GM18951 (cell line): Measurements from ENCODE around the gene ASIC2.

Experiments used
- POLR2A ChIP-seq: IDR thresholded peaks from 4 replicates; pipeline ENCODE4 v1.6.1; 2011; ENCODE audit warnings: mild to moderate bottlenecking; ENCODE audit not compliant: insufficient read length, insufficient read depth; ENCODE audit errors: extremely low read depth
- in situ Hi-C: fragments of 300-500 bp; cut with MboI; formaldehyde crosslinking; loops from one replicate; pipeline ENCODE4 v1.12.0; 2022; ENCODE audit warnings: low sequenced_read_pairs, mixed read lengths, inconsistent platforms; ENCODE audit not compliant: unreplicated experiment

ASIC2 gene

DNA sequence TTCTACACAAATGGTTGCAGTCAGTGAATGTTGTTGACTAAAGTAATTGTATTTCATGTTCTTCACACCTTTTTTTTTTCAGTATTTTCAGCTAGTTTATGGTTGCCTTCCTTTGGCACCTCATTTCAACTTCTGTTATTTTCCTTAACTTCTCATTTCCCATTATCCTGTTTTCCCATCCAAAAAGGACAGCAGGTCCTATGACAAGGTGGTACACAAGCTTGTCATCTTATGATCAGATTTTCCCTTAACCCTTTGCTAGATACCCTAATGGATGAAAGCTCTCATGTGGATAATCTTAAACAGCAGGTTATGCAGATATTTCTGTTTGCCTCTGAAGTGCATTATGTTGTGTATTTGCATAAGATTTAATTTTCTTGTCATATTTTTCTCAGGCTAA is 7.1 kb upstream of the ASIC2 start:
- in situ Hi-C loops = no loop called here
- TF ChIP-seq POLR2A = no peak

- no peak for TF ChIP-seq POLR2A
- in situ Hi-C loops = no loop called here
These were observed 6.0 kb upstream of the ASIC2 start for GRCh38 chr17:33299115-33299514.

GRCh38 chr17:33297643-33298042 is 4.5 kb upstream of the ASIC2 start:
- TF ChIP-seq POLR2A = no peak
- in situ Hi-C loops = no loop called here

DNA sequence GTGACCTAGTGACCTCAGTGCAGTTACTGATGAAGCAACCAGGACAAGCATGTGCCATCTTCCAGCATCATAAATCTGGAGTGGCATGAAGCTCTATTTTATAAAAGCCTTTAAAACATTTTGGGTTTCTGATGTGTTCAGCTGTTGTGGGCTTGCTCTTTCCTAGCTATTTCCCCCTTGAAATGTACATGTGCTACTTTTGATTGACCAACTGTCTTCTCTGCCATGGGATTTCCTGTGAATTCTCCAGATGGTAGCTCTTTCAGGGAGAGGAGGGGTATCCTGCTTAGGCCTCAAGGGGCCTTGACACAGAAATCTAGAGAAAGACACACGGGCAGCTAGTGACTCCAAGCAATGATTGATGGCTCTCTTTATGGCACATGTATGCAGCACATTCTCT is 1.9 kb upstream of the ASIC2 start:
- no peak for TF ChIP-seq POLR2A
- in situ Hi-C loops = no loop called here

DNA sequence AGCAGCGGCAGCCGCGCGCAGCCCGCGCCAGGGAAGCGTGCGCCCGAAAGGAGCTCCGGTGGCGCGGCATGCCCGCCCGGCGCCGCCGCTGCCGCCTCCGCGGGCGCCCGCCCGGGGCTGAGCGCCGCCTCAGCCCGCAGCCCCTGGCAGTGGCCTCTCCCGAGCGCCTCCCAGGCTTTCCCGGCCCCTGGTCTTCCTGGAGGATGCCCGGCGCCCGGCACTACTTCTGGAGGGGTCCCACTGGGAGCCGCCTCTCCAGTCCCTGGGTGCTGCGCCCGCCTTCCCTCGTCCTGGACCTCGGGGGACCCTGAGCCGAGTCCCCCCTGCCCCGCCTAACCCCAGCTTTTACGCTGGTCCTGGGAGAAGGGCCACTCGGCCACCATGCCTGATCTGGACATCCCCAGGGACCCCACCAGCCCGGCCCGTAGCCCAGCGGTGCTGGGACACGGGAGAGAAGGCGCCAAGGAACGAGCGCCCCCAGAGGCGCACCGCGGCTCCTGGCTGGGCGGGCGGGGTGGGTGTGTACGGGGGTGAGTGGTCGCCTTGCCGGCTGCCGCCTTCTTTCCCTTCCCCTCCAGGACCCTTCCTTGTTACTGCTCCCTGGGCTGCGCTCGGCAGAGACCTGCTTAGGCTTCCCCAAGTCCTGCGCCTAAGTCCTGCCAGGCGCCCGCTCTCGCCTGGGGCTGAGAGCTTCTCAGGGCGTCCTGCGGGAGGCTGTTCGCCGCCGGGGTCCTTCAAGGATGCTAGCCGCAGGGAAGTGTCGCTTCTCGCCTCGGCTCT is 704 bp downstream of the ASIC2 start:
- in situ Hi-C loops = no loop called here
- TF ChIP-seq POLR2A = no peak

DNA sequence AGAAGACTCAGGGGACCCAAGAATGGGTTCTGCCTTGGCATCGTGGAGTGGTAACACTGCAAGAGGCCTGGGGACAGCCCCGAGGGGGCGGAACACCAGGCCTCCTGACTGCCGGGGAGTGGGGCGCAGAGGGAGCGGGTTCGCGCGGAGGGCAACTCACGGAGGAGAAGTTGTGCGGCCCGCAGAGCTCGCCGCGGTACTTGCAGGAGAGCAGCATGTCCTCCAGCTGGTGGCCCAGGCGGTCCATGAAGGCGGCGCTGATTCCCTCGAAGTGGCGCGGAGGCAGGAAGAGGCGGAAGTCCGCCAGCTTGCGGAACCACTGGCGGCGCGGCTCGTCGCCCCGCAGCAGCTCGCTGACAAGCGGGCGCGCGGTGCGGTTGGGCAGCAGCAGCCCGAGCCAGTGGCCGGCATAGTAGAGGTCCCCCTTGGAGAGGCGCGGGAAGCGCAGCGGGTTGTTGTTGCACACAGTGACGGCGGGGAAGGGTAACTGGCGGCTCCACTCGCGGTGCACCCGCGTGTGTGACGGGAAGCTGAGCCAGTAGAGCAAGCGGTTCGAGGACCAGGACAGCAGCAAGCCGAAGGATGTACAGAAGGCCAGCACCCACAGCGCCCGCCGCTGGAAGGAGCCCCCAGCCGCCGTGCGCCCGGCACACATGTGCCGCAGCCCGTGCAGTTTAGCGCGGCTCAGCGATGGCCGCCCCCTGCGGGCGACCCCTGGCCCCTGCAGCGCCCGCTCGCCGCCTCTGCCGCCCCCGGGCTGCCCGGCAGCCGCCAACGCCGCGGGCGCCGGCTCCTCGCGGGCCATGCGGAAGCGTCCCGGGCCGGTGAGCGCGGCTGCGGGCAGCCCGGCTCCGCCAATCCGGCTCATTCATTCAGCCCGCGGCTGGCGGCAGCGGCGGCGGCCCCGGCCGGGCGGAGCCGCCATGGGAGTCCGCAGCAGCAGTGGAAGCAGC is 1.6 kb downstream of the ASIC2 start:
- in situ Hi-C loops = no loop called here
- TF ChIP-seq POLR2A = no peak

- no peak for TF ChIP-seq POLR2A
- in situ Hi-C loops = no loop called here
These were observed 2.8 kb downstream of the ASIC2 start for GRCh38 chr17:33290253-33290652.

GRCh38 chr17:33288954-33289353 is 4.1 kb downstream of the ASIC2 start:
- in situ Hi-C loops = no loop called here
- TF ChIP-seq POLR2A = no peak

- TF ChIP-seq POLR2A = no peak
These were observed 5.9 kb downstream of the ASIC2 start for GRCh38 chr17:33287096-33287725.

GRCh38 chr17:33285413-33285812 is 7.7 kb downstream of the ASIC2 start:
- no peak for TF ChIP-seq POLR2A
- in situ Hi-C loops = no loop called here

More at GRCh38 chr17:33287096-33287725, 5.9 kb downstream of the ASIC2 start:
- in situ Hi-C loops = no loop called here

- in situ Hi-C loops = no loop called here
- no peak for TF ChIP-seq POLR2A
These were observed 9.1 kb downstream of the ASIC2 start for GRCh38 chr17:33284022-33284421.

GRCh38 chr17:33280162-33280943 is 12.7 kb downstream of the ASIC2 start:
- in situ Hi-C loops = no loop called here
- TF ChIP-seq POLR2A = no peak
